WI38 (cell line): Measurements from ENCODE around the gene PDGFRB.
A peak's percentile ranks its signal among the peaks of the same experiment; 100 is the strongest.

Source experiments
- H3K4me3 ChIP-seq: 2 replicates; pipeline ENCODE4 v1.5.1; 2011; ENCODE audit warnings: low read depth, mild to moderate bottlenecking, control low read depth, low read length
- TF ChIP-seq, protein P1 (sequence below): IDR thresholded peaks from 2 replicates; pipeline ENCODE4 v1.5.1; 2012; ENCODE audit warnings: low read depth, mild to moderate bottlenecking, control low read depth, low read length

The PDGFRB gene

GRCh38 chr5:150158170-150158949 lies 2.7 kb upstream of the PDGFRB start:
- TF ChIP-seq, protein P1, sequence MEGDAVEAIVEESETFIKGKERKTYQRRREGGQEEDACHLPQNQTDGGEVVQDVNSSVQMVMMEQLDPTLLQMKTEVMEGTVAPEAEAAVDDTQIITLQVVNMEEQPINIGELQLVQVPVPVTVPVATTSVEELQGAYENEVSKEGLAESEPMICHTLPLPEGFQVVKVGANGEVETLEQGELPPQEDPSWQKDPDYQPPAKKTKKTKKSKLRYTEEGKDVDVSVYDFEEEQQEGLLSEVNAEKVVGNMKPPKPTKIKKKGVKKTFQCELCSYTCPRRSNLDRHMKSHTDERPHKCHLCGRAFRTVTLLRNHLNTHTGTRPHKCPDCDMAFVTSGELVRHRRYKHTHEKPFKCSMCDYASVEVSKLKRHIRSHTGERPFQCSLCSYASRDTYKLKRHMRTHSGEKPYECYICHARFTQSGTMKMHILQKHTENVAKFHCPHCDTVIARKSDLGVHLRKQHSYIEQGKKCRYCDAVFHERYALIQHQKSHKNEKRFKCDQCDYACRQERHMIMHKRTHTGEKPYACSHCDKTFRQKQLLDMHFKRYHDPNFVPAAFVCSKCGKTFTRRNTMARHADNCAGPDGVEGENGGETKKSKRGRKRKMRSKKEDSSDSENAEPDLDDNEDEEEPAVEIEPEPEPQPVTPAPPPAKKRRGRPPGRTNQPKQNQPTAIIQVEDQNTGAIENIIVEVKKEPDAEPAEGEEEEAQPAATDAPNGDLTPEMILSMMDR = no peak
- no peak overlapping the region for H3K4me3 ChIP-seq

- no peak overlapping the region for H3K4me3 ChIP-seq
- TF ChIP-seq, protein P1 = no peak
Observed at GRCh38 chr5:150157168-150157567, 1.5 kb upstream of the PDGFRB start.

DNA sequence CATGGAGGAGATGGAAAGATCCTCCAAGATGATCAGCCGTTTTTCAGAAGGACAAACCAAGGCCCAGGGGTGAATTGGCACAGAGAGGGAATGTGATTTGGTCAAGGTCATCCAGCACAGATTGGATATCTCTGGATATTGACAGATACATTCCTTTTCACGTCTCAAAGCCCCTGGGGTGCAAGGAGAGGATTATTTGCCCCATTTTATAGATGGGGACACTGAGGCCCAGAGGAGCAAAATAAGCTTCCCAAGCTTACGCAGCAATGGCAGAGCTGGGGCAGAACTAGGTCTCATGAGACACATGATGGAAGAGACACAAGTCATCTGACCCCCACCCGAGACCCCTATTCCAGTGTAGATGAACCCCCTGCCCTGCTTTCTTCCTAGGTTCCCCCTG lies 895 bp upstream of the PDGFRB start:
- H3K4me3 ChIP-seq = no peak overlapping the region
- TF ChIP-seq, protein P1 = no peak

GRCh38 chr5:150156027-150156368 lies 353 bp upstream of the PDGFRB start:
- TF ChIP-seq, protein P1 = no peak
- H3K4me3 ChIP-seq = peak overlapping the region; percentile 99

GRCh38 chr5:150154618-150155128 lies 972 bp downstream of the PDGFRB start:
- H3K4me3 ChIP-seq = peak overlapping the region; percentile 99
- TF ChIP-seq, protein P1 = no peak

DNA sequence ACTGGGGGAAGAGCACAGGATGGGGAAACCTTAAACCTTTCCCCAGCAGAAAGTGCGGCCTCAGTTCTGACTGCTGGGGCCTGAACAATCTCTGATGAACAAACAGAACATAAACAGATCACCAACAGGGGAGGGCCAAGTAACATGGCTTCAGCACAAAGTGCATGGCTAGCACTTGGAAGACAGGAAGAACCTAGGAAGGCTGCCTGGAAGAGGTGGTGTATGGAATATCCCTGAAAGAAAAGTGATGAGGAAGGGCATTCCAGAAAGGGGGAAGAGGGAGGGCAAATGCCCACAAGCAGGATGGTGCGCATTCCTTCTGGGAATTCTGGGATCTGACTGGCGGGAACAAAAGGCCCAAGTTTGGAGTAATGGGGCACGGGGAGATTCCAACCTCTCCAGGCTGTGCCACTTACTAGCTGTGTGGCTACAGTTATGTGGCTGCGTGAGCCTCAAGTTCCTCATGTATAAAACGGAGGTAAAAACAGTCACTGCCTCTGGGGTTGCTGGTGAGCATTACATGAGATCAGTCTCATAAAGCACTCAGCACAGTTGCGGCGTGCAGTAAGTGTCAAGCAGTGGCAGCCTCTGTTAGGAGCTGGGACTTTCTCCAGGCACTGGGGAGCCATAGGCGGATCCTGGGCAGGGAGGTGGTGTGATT lies 1.6 kb downstream of the PDGFRB start:
- H3K4me3 ChIP-seq = peak overlapping the region; percentile 99
- TF ChIP-seq, protein P1 = no peak

GRCh38 chr5:150153483-150153882 lies 2.2 kb downstream of the PDGFRB start:
- peak overlapping the region; percentile 99 for H3K4me3 ChIP-seq

More at GRCh38 chr5:150153483-150153882, 2.2 kb downstream of the PDGFRB start:
- TF ChIP-seq, protein P1 = no peak
